ENCODE results near the gene FGF5.

- no peak for TF ChIP-seq PRDM6 (tag by site-specific recombination; IDR thresholded peaks at IDR 0.05)
- no peak for TF ChIP-seq CTCF (tag by site-specific recombination; IDR thresholded peaks at IDR 0.05)
- no peak for TF ChIP-seq ZNF133 (tag by site-specific recombination; IDR thresholded peaks at IDR 0.05)
- TF ChIP-seq YY1 (tag by site-specific recombination; IDR thresholded peaks at IDR 0.05) = no peak
- TF ChIP-seq ZFP37 (tag by site-specific recombination; IDR thresholded peaks at IDR 0.05) = no peak
- no peak for TF ChIP-seq ZNF513 (tag by site-specific recombination; IDR thresholded peaks at IDR 0.05)
Observed at GRCh38 chr4:80321776-80322175, 55.3 kb downstream of the FGF5 start.
